GM23338 (cell line): ENCODE results near the gene TSHZ3. TPM values are rescaled to one million over a fixed set of nuclear protein-coding genes. Genes with fewer than 3 reads are reported as not detected.

Experiments
- ATAC-seq: fragments of 200-7000 bp; cut with Tn5 transposase; 3 replicates; pipeline ENCODE4 v1.9.1; 2020
- DNase-seq: peaks from one replicate; pipeline ENCODE4 v3.0.0-alpha.2; 2015; ENCODE audit warnings: low spot score
- H2AFZ ChIP-seq: fragments of 200-600 bp; sonication (generic); 2 replicates; pipeline ENCODE4 v1.8.0; 2016; ENCODE audit warnings: antibody characterized with exemption, mild to moderate bottlenecking, moderate library complexity
- H3F3A ChIP-seq: fragments of 200-600 bp; sonication (generic); replicated peaks from 2 replicates; pipeline ENCODE4 v1.8.0; 2017; ENCODE audit warnings: antibody characterized with exemption, mixed run types, low read depth
- H3K27ac ChIP-seq: fragments of 200-600 bp; sonication (generic); 2 replicates; pipeline ENCODE4 v1.6.1; 2016; ENCODE audit warnings: low read depth
- H3K27me3 ChIP-seq: fragments of 200-600 bp; sonication (generic); 2 replicates; pipeline ENCODE4 v1.8.0; 2016; ENCODE audit warnings: mild to moderate bottlenecking, mixed run types, moderate library complexity; ENCODE audit not compliant: insufficient read depth
- H3K36me3 ChIP-seq: fragments of 200-600 bp; sonication (generic); 2 replicates; pipeline ENCODE4 v1.8.0; 2016; ENCODE audit warnings: mild to moderate bottlenecking; ENCODE audit not compliant: insufficient read depth
- H3K4me1 ChIP-seq: fragments of 200-600 bp; sonication (generic); 2 replicates; pipeline ENCODE4 v1.8.0; 2016; ENCODE audit warnings: mild to moderate bottlenecking, moderate library complexity; ENCODE audit not compliant: insufficient read depth
- H3K4me2 ChIP-seq: fragments of 200-600 bp; sonication (generic); 2 replicates; pipeline ENCODE4 v1.7.1; 2017; ENCODE audit warnings: mixed run types
- H3K4me3 ChIP-seq: fragments of 200-600 bp; sonication (generic); 2 replicates; pipeline ENCODE4 v1.6.1; 2016; ENCODE audit warnings: mixed run types
- H3K79me2 ChIP-seq: fragments of 200-600 bp; sonication (generic); replicated peaks from 2 replicates; pipeline ENCODE4 v1.8.0; 2017; ENCODE audit warnings: mild to moderate bottlenecking; ENCODE audit not compliant: insufficient read depth
- H3K9me2 ChIP-seq: fragments of 200-600 bp; sonication (generic); 2 replicates; pipeline ENCODE4 v1.8.0; 2017; ENCODE audit not compliant: insufficient read depth
- H4K20me1 ChIP-seq: fragments of 200-600 bp; sonication (generic); replicated peaks from 2 replicates; pipeline ENCODE4 v1.8.0; 2017; ENCODE audit warnings: mild to moderate bottlenecking; ENCODE audit not compliant: insufficient read depth
- H3K27ac Mint-ChIP-seq: 2 replicates; pipeline ENCODE4 v1.8.0; 2020; ENCODE audit warnings: inconsistent platforms, mild to moderate bottlenecking, moderate library complexity, mixed read lengths
- H3K27me3 Mint-ChIP-seq: 3 replicates; pipeline ENCODE4 v1.8.0; 2022; ENCODE audit warnings: low read depth, mild to moderate bottlenecking, moderate library complexity, mixed read lengths, inconsistent platforms; ENCODE audit not compliant: insufficient read depth, poor library complexity
- H3K36me3 Mint-ChIP-seq: 3 replicates; pipeline ENCODE4 v1.8.0; 2021; ENCODE audit warnings: low read depth, mild to moderate bottlenecking, inconsistent platforms, moderate library complexity, mixed read lengths
- H3K4me1 Mint-ChIP-seq: 3 replicates; pipeline ENCODE4 v1.8.0; 2020; ENCODE audit warnings: mild to moderate bottlenecking, inconsistent platforms, mixed read lengths
- H3K4me3 Mint-ChIP-seq: 3 replicates; pipeline ENCODE4 v1.8.0; 2021; ENCODE audit warnings: moderate library complexity, mild to moderate bottlenecking, inconsistent platforms, mixed read lengths
- H3K9me3 Mint-ChIP-seq: 3 replicates; pipeline ENCODE4 v1.8.0; 2020; ENCODE audit warnings: moderate library complexity, mild to moderate bottlenecking, inconsistent platforms, mixed read lengths
- CREB1 ChIP-seq: fragments of 250-450 bp; sonication (Bioruptor Pico); IDR thresholded peaks from 2 replicates; pipeline ENCODE4 v1.5.0; 2020; ENCODE audit warnings: low read depth, mild to moderate bottlenecking, moderate library complexity
- EZH2 ChIP-seq: fragments of 200-600 bp; sonication (generic); IDR thresholded peaks from one replicate; pipeline ENCODE4 v1.8.0; 2017; ENCODE audit warnings: antibody characterized with exemption, mild to moderate bottlenecking, low read depth; ENCODE audit not compliant: unreplicated experiment
- EZH2phosphoT487 ChIP-seq: fragments of 200-600 bp; sonication (generic); IDR thresholded peaks from one replicate; pipeline ENCODE4 v1.8.1; 2018; ENCODE audit warnings: antibody characterized with exemption; ENCODE audit not compliant: unreplicated experiment
- JUNB ChIP-seq: IDR thresholded peaks from one replicate; pipeline ENCODE4 v1.6.1; 2016; ENCODE audit warnings: antibody characterized with exemption; ENCODE audit not compliant: unreplicated experiment
- POLR2AphosphoS5 ChIP-seq: IDR thresholded peaks from 2 replicates; pipeline ENCODE4 v1.6.1; 2016; ENCODE audit warnings: antibody characterized with exemption, low read depth
- STAT1 ChIP-seq: IDR thresholded peaks from one replicate; pipeline ENCODE4 v1.6.1; 2016; ENCODE audit warnings: antibody characterized with exemption; ENCODE audit not compliant: unreplicated experiment
- ZNF114 ChIP-seq: fragments of 250-450 bp; sonication (Bioruptor Pico); IDR thresholded peaks from 2 replicates; pipeline ENCODE4 v1.5.0; 2020; ENCODE audit warnings: mild to moderate bottlenecking, moderate library complexity
- ZNF331 ChIP-seq: fragments of 250-450 bp; sonication (Bioruptor Pico); IDR thresholded peaks from 2 replicates; pipeline ENCODE4 v1.5.0; 2020; ENCODE audit warnings: low read depth, mild to moderate bottlenecking, moderate library complexity
- polyA plus RNA-seq: library from polyadenylated mRNA; unstranded; fragments of >200 nt; fragmentation: Nextera tagmentation; extraction: Ambion mirVana; gene quantifications from 2 replicates; pipeline ENCODE4 v1.2.1, GENCODE V29; 2016
- total RNA-seq: library from RNA; depleted of rRNA; stranded (reverse); fragments of >200 nt; shearing (Covaris generic); gene quantifications from 2 replicates; pipeline ENCODE4 v1.2.3, GENCODE V29; 2014
- TF ChIP-seq, protein P1 (sequence below): fragments of 250-450 bp; sonication (Bioruptor Pico); IDR thresholded peaks from 2 replicates; pipeline ENCODE4 v1.5.0; 2020; ENCODE audit warnings: mild to moderate bottlenecking, moderate library complexity
- TF ChIP-seq, protein P2 (sequence below): IDR thresholded peaks from 2 replicates; pipeline ENCODE4 v1.6.1; 2016; ENCODE audit warnings: antibody characterized with exemption
- TF ChIP-seq, protein P3 (sequence below), 2 experiments: fragments of 200-600 bp in 1 of 2; sonication (generic) in 1 of 2; conservative IDR thresholded peaks; 2 replicates each; pipeline versions ENCODE4 v1.5.1 to v1.6.1; 2016 to 2017; ENCODE audit warnings: antibody characterized with exemption in 2 of 2, low read depth in 2 of 2, mild to moderate bottlenecking in 2 of 2, moderate library complexity in 1 of 2

TSHZ3 gene
- total and polyA plus RNA-seq, 2 experiments from 2014 or later = 3.8 to 8.9 TPM

DNA sequence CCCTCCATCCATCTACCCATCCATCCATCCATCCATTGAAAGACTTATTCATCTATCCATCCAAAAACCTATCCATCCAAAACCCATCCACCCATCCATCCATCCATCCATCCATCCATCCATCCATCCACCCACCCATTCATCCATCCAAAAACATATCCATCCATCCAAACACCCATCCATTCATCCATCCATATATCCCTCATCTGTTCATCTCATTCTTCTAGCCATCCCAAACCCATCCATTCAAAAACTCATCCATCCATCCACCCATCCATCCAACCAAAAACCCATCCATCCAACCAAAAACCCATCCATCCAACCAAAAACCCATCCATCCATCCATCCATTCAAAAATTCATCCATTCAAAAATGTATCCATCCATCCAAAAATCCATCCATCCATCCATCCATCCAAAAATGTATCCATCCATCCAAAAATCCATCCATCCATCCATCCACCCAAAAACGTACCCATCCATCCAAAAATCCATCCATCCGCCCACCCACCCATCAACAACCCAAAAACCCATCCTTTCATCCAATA lies 56.5 kb downstream of the TSHZ3 start (continued):
- TF ChIP-seq, protein P1, sequence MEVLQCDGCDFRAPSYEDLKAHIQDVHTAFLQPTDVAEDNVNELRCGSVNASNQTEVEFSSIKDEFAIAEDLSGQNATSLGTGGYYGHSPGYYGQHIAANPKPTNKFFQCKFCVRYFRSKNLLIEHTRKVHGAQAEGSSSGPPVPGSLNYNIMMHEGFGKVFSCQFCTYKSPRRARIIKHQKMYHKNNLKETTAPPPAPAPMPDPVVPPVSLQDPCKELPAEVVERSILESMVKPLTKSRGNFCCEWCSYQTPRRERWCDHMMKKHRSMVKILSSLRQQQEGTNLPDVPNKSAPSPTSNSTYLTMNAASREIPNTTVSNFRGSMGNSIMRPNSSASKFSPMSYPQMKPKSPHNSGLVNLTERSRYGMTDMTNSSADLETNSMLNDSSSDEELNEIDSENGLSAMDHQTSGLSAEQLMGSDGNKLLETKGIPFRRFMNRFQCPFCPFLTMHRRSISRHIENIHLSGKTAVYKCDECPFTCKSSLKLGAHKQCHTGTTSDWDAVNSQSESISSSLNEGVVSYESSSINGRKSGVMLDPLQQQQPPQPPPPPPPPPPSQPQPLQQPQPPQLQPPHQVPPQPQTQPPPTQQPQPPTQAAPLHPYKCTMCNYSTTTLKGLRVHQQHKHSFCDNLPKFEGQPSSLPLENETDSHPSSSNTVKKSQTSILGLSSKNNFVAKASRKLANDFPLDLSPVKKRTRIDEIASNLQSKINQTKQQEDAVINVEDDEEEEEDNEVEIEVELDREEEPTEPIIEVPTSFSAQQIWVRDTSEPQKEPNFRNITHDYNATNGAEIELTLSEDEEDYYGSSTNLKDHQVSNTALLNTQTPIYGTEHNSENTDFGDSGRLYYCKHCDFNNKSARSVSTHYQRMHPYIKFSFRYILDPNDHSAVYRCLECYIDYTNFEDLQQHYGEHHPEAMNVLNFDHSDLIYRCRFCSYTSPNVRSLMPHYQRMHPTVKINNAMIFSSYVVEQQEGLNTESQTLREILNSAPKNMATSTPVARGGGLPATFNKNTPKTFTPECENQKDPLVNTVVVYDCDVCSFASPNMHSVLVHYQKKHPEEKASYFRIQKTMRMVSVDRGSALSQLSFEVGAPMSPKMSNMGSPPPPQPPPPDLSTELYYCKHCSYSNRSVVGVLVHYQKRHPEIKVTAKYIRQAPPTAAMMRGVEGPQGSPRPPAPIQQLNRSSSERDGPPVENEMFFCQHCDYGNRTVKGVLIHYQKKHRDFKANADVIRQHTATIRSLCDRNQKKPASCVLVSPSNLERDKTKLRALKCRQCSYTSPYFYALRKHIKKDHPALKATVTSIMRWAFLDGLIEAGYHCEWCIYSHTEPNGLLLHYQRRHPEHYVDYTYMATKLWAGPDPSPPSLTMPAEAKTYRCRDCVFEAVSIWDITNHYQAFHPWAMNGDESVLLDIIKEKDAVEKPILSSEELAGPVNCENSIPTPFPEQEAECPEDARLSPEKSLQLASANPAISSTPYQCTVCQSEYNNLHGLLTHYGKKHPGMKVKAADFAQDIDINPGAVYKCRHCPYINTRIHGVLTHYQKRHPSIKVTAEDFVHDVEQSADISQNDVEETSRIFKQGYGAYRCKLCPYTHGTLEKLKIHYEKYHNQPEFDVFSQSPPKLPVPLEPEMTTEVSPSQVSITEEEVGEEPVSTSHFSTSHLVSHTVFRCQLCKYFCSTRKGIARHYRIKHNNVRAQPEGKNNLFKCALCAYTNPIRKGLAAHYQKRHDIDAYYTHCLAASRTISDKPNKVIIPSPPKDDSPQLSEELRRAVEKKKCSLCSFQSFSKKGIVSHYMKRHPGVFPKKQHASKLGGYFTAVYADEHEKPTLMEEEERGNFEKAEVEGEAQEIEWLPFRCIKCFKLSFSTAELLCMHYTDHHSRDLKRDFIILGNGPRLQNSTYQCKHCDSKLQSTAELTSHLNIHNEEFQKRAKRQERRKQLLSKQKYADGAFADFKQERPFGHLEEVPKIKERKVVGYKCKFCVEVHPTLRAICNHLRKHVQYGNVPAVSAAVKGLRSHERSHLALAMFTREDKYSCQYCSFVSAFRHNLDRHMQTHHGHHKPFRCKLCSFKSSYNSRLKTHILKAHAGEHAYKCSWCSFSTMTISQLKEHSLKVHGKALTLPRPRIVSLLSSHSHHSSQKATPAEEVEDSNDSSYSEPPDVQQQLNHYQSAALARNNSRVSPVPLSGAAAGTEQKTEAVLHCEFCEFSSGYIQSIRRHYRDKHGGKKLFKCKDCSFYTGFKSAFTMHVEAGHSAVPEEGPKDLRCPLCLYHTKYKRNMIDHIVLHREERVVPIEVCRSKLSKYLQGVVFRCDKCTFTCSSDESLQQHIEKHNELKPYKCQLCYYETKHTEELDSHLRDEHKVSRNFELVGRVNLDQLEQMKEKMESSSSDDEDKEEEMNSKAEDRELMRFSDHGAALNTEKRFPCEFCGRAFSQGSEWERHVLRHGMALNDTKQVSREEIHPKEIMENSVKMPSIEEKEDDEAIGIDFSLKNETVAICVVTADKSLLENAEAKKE (CRISPR knock-in tag) = no peak
- TF ChIP-seq, protein P2, sequence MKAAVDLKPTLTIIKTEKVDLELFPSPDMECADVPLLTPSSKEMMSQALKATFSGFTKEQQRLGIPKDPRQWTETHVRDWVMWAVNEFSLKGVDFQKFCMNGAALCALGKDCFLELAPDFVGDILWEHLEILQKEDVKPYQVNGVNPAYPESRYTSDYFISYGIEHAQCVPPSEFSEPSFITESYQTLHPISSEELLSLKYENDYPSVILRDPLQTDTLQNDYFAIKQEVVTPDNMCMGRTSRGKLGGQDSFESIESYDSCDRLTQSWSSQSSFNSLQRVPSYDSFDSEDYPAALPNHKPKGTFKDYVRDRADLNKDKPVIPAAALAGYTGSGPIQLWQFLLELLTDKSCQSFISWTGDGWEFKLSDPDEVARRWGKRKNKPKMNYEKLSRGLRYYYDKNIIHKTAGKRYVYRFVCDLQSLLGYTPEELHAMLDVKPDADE = no peak
- TF ChIP-seq STAT1 (no peak), EZH2phosphoT487 (no peak), ZNF114 (no peak), EZH2 (no peak)

DNA sequence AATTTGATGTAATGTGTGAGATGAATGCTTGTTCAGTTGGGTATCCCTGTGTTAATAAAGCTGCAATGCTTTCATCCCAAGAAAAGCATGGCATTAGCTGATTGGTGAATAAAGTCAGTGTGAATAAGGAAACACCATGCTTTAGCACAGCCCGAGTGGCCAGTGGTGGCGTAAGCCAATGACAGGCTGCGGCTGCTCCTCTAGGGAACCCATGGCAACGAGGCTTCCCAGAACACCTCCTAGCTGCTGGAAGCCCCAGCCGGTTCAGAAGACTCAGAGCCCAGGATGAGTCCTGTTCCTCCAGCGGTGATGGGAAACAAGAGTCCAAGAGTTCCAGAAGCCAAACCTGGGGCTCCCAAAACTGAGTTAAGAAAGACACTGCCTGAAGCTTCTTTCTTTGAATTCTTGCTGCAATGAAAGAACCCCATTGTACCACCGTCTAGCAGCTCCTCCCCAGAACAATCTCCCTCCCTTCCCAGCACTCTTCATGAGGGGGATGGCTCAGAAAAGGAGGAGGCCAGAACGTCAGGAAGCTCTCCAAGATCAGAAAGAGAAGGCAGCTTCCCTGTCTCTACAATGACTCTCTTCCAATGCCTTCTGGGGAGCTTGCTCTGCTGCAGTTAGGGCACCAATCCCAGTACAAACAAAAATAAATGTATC lies 58.2 kb downstream of the TSHZ3 start:
- ATAC-seq = no peak
- no peak for DNase-seq
- Histone ChIP-seq H3K4me2 (no peak overlapping the region), H3K4me1 (no peaks in the 10 kb centered on the region), H2AFZ (no peak overlapping the region), H3K27ac (no peak overlapping the region), H3K4me3 (no peak overlapping the region), H3K9me2 (peaks cover 7% of the 10 kb centered on the region; the same call in 1 of the 2 replicates), H4K20me1 (no peaks in the 10 kb centered on the region), H3K27me3 (no peaks in the 10 kb centered on the region), H3K79me2 (peaks cover 5% of the 10 kb centered on the region; the same call in 1 of the 2 replicates), H3F3A (no peaks in the 10 kb centered on the region), H3K36me3 (no peaks in the 10 kb centered on the region)
- Mint-ChIP-seq H3K27me3 (peaks cover 3% of the 10 kb centered on the region), H3K27ac (no peak overlapping the region), H3K4me3 (no peak overlapping the region), H3K36me3 (no peaks in the 10 kb centered on the region; the same call in 2 of the 3 replicates), H3K9me3 (no peaks in the 10 kb centered on the region), H3K4me1 (peaks cover 4% of the 10 kb centered on the region; the same call in 1 of the 3 replicates)
- TF ChIP-seq, protein P3, sequence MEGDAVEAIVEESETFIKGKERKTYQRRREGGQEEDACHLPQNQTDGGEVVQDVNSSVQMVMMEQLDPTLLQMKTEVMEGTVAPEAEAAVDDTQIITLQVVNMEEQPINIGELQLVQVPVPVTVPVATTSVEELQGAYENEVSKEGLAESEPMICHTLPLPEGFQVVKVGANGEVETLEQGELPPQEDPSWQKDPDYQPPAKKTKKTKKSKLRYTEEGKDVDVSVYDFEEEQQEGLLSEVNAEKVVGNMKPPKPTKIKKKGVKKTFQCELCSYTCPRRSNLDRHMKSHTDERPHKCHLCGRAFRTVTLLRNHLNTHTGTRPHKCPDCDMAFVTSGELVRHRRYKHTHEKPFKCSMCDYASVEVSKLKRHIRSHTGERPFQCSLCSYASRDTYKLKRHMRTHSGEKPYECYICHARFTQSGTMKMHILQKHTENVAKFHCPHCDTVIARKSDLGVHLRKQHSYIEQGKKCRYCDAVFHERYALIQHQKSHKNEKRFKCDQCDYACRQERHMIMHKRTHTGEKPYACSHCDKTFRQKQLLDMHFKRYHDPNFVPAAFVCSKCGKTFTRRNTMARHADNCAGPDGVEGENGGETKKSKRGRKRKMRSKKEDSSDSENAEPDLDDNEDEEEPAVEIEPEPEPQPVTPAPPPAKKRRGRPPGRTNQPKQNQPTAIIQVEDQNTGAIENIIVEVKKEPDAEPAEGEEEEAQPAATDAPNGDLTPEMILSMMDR (conservative IDR thresholded peaks at IDR 0.05; ENCODE audit: low read depth in 2 of 2) = no peak
- TF ChIP-seq POLR2AphosphoS5 (no peak), CREB1 (no peak), JUNB (no peak), ZNF114 (no peak), ZNF331 (CRISPR knock-in tag) (no peak)
